Mucosa of stomach (tissue), 1 donor: ENCODE results near the gene ABTB2.

Experiments used
- H3K27me3 ChIP-seq: one replicate; pipeline ENCODE4 v1.7.0; 2013; ENCODE audit warnings: mild to moderate bottlenecking, low read length; ENCODE audit not compliant: control insufficient read depth, insufficient read depth
- H3K36me3 ChIP-seq: one replicate; pipeline ENCODE4 v1.7.0; 2013; ENCODE audit warnings: low read length; ENCODE audit not compliant: control insufficient read depth, insufficient read depth
- H3K4me1 ChIP-seq: one replicate; pipeline ENCODE4 v1.7.0; 2013; ENCODE audit warnings: mild to moderate bottlenecking, low read length; ENCODE audit not compliant: control insufficient read depth, insufficient read depth
- H3K4me3 ChIP-seq: one replicate; pipeline ENCODE4 v1.7.0; 2013; ENCODE audit warnings: low read length
- H3K9ac ChIP-seq: one replicate; pipeline ENCODE4 v1.7.0; 2013; ENCODE audit warnings: mild to moderate bottlenecking, low read length, moderate library complexity
- H3K9me3 ChIP-seq: one replicate; pipeline ENCODE4 v1.7.0; 2013; ENCODE audit warnings: mild to moderate bottlenecking, low read length, moderate library complexity; ENCODE audit not compliant: control insufficient read depth
- donor health status: Pancreatic carcinoma.

ABTB2 gene

DNA sequence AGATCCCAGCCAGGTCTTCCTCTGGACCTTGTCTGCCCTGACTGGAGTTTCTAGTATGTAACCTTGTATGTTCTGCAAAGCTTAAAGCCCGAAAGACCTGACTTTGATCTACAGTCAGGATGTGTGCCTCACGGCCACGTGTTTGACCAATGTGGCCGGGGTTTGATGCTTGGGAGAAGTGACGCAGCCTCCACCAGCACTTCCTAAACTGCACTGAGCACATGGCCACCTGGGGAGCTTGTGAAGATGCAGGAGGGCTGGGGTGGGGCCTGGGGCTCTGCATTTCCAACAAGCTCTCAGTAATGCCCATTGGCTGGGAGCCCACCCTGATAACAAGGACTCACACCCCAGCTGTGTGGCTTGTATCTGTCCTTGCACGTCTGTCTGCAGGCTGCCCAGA lies 199.1 kb downstream of the ABTB2 start:
- no peaks in the 10 kb centered on the region for H3K9me3 ChIP-seq
- no peaks in the 10 kb centered on the region for H3K27me3 ChIP-seq
- no peak overlapping the region for H3K4me3 ChIP-seq
- H3K36me3 ChIP-seq, result no peaks in the 10 kb centered on the region
- no peaks in the 10 kb centered on the region for H3K4me1 ChIP-seq
- no peak overlapping the region for H3K9ac ChIP-seq

DNA sequence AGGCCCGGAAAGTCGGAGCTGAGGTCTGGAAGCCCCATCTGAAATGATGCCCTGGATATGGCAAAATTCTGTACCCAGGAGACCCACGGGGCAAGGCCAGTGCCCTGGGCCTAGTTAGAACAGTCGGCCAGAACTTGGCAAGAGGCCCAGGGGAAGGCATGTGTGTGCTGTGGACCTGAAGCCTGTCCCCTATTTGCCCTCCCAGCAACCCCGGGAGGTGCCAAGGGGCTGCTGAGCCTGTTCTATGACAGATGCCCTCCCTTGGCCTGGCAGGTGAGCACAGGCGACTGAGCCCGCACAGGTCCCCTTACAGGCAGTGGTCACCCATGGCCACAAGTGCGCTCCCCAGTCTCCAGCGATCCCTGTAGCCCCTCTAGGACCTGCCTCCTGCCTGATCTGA lies 200.6 kb downstream of the ABTB2 start:
- H3K9ac ChIP-seq, result no peak overlapping the region
- H3K4me3 ChIP-seq, result no peak overlapping the region
- H3K4me1 ChIP-seq, result no peaks in the 10 kb centered on the region
- H3K27me3 ChIP-seq, result no peaks in the 10 kb centered on the region
- H3K9me3 ChIP-seq, result no peaks in the 10 kb centered on the region
- H3K36me3 ChIP-seq, result no peaks in the 10 kb centered on the region

GRCh38 chr11:34155757-34156062 lies 202.1 kb downstream of the ABTB2 start:
- Histone ChIP-seq H3K27me3 (no peaks in the 10 kb centered on the region), H3K4me3 (no peak overlapping the region), H3K4me1 (no peaks in the 10 kb centered on the region), H3K9me3 (no peaks in the 10 kb centered on the region), H3K9ac (no peak overlapping the region), H3K36me3 (no peaks in the 10 kb centered on the region)

DNA sequence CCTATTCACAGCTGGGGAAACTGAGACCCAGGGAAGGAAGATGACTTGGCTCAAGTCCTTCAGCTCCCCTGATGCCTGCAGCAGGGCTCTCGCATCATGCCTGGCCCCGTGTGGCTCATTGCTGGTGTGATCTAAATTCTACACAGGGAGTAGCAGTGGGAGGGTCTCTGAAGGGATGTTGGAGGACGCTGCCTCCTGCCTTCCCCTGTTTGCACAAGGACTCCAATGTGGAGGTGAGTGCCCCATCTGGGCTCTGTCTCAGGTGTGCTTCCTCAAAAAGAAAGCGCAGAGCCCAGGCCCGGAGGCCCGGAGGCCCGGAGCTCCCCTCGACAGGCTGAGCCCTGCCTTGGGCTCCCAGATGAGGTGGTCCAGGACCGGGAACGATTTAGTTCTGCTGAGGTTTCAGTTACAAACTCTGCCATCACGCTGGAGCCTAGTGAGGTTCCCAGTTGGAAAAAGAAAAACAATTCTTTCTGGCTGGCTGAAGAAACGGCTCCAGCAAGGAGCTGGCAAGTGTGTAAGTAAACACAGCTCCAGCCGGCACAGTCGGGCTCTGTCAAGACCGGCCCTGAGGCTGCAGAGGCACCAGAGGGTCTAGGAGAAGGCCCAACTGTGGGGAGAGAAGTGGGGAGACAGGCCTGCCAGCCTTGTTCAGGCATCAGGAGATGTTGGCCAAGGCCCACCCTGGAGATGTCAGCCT lies 202.6 kb downstream of the ABTB2 start:
- Histone ChIP-seq H3K9ac (no peak overlapping the region), H3K4me3 (no peak overlapping the region), H3K27me3 (no peaks in the 10 kb centered on the region), H3K9me3 (no peaks in the 10 kb centered on the region), H3K36me3 (no peaks in the 10 kb centered on the region), H3K4me1 (no peaks in the 10 kb centered on the region)

GRCh38 chr11:34154059-34154875 lies 203.5 kb downstream of the ABTB2 start:
- Histone ChIP-seq H3K9me3 (no peaks in the 10 kb centered on the region), H3K27me3 (no peaks in the 10 kb centered on the region), H3K4me1 (no peaks in the 10 kb centered on the region), H3K9ac (no peak overlapping the region), H3K4me3 (no peak overlapping the region), H3K36me3 (no peaks in the 10 kb centered on the region)

DNA sequence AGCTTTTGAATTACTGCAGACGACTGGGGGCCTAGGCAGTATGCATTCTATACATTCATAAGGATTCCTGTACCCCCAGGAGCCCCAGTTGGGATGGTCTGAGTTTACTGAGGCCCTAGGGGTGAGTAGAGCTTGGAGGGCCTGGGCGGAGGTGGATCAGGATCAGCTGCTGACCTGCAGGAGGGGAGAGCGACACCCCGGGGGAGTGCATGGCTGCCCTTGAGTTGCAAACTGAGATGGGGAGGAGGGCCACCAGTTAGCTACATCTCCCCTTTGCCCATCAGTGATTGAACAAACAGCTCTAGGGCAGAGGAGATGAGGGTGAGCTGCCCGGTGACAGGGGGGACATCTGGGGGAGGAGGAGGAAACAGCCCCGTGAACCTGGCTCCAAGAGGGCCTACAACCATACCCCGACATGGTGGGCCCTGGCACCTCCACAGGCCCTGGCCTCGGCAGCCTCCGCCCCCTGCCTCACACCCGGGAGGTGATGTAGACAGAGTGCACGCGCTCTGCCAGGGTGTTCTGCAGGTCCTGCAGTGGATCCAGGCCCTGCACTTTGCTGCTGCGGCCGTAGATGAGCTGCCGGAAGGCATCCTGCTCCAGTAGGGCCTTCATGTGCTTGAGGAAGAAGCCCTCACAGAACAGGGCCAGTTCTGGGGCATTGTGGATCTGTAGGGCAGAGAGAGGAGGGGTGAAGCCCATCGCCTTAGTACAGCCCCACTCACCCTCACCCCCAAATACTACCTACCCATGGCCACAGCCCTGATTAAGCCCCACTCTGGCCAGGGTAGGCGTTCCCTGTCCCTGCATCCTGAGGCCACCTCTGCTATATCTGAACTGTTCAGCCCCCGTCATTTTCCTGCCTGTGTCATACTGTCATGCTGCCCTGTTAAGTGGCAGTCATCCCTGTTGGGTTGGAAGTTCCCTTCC lies 205.6 kb downstream of the ABTB2 start:
- no peak overlapping the region for H3K9ac ChIP-seq
- no peak overlapping the region for H3K4me3 ChIP-seq
- H3K27me3 ChIP-seq, result no peaks in the 10 kb centered on the region
- peaks cover 7% of the 10 kb centered on the region for H3K36me3 ChIP-seq
- H3K9me3 ChIP-seq, result no peaks in the 10 kb centered on the region
- H3K4me1 ChIP-seq, result no peaks in the 10 kb centered on the region

DNA sequence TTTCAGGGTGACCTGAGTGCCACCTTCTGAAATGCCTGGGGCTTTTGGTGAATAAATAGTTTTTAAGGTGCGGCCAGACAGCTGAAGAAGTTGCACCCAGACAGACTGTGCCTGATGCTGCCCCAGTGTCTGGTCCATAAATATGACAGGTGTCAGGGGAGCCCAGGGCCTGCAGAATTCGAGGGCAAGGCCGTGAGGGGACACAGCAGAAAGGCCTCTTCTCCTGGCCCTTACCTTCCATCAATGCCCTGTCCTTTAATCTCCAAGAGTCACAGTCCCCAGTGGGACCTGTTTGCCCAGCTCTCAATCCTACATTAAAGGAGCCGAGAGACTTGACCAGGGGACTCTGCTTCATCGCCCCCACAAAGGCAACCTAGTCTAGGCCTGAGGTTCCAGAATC lies 206.6 kb downstream of the ABTB2 start:
- H3K4me3 ChIP-seq, result no peak overlapping the region
- H3K9me3 ChIP-seq, result no peaks in the 10 kb centered on the region
- H3K27me3 ChIP-seq, result no peaks in the 10 kb centered on the region
- H3K9ac ChIP-seq, result no peak overlapping the region
- H3K36me3 ChIP-seq, result peaks cover 12% of the 10 kb centered on the region
- H3K4me1 ChIP-seq, result no peaks in the 10 kb centered on the region

DNA sequence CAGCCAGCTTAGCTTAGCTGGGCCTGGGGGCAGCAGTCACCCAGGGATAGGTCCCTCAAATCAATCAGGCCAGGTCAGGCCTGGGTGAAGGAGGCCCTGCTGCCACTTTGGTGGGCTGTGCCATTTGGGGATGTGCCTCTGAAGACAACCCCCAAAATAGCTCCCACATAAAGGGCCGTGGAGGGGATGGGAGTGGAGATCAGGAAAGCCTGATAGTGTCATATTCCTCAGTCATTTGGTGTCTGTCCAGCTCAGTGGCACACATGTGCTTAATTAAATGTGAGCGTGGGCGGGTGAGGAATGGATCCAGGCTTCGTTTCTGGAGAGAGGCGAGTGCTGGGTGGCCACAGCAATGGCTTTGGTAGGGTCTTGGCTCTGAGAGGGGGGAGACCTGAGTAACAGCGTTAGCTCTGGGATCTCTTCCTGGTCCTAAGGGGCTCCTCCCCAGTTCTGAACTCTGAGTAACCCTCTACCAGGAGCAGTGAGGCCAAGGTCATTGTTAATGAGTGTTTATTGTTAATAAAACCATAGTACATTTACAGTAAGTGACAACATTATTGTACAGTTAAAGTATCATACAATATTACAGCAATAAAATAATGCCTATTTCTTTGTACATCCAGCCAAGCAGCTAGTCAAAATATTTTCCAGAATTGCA lies 207.2 kb downstream of the ABTB2 start:
- Histone ChIP-seq H3K9me3 (no peaks in the 10 kb centered on the region), H3K36me3 (peaks cover 12% of the 10 kb centered on the region), H3K27me3 (no peaks in the 10 kb centered on the region), H3K4me3 (no peak overlapping the region), H3K9ac (no peak overlapping the region), H3K4me1 (no peaks in the 10 kb centered on the region)

GRCh38 chr11:34149786-34150185 lies 208.0 kb downstream of the ABTB2 start:
- no peaks in the 10 kb centered on the region for H3K4me1 ChIP-seq
- no peak overlapping the region for H3K4me3 ChIP-seq
- H3K9me3 ChIP-seq, result no peaks in the 10 kb centered on the region
- peaks cover 12% of the 10 kb centered on the region for H3K36me3 ChIP-seq
- H3K9ac ChIP-seq, result no peak overlapping the region
- no peaks in the 10 kb centered on the region for H3K27me3 ChIP-seq

GRCh38 chr11:34149274-34149673 lies 208.5 kb downstream of the ABTB2 start:
- Histone ChIP-seq H3K4me3 (no peak overlapping the region), H3K4me1 (no peaks in the 10 kb centered on the region), H3K9ac (no peak overlapping the region), H3K36me3 (peaks cover 12% of the 10 kb centered on the region), H3K9me3 (no peaks in the 10 kb centered on the region), H3K27me3 (no peaks in the 10 kb centered on the region)

DNA sequence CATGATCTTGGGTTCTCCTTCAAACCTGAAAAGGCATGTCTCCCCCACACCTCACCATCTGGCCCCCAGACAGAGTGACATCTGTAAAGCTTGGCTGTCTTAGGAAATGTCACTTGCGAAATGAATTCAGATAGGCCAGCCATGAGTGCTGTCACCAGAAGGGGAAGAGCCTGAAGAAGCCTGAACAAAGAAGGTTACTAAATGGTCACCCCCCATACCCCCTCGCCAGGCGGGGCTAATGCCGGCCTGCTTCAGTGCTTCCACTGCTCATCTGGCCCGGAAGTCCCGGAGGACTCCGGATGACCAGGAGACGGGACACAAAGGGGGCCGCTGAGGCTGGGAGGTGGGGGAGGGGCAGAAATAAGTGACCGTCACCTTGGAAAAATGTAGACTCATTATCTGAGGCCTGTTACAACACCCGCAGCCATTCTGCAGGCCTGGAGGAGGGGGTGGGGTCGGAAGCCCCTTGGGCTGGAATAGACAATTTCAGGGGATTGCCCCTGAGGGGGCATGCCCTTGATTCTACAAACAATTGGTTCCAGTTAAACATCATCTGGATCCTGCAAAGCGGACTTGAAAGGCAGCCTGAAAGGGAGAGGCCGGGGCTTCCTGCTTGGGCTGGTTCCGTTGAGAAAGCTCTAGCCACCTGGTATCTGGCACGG lies 209.2 kb downstream of the ABTB2 start:
- H3K9me3 ChIP-seq, result no peaks in the 10 kb centered on the region
- no peaks in the 10 kb centered on the region for H3K27me3 ChIP-seq
- no peak overlapping the region for H3K4me3 ChIP-seq
- H3K36me3 ChIP-seq, result peaks cover 14% of the 10 kb centered on the region
- no peaks in the 10 kb centered on the region for H3K4me1 ChIP-seq
- H3K9ac ChIP-seq, result no peak overlapping the region
